ENCODE measurements around the gene CFAP119.

The CFAP119 gene

GRCh38 chr16:30722443-30722842, 39.4 kb downstream of the CFAP119 start:
- peaks cover 18% of the 10 kb centered on the region for H3K79me2 ChIP-seq
- peak; percentile 4 for TF ChIP-seq CTCF (IDR thresholded peaks at IDR 0.05)
- H3K36me3 ChIP-seq (ENCODE audit: control insufficient read depth, insufficient read depth, low read length), result no peaks in the 10 kb centered on the region
- no peaks in the 10 kb centered on the region for H3K4me1 ChIP-seq
- H3K9ac ChIP-seq, result no peak overlapping the region
- H2AFZ ChIP-seq, result no peak overlapping the region
- H3K4me2 ChIP-seq (ENCODE audit: low read length), result no peak overlapping the region
- H3K27me3 ChIP-seq (ENCODE audit: control insufficient read depth, insufficient read depth, low read length), result no peaks in the 10 kb centered on the region
- H3K27ac ChIP-seq, result no peak overlapping the region
- no peaks in the 10 kb centered on the region for H3K9me3 ChIP-seq (ENCODE audit: control insufficient read depth, low read length)
- H3K4me3 ChIP-seq (ENCODE audit: low read depth, low read length), result no peak overlapping the region

- Histone ChIP-seq H3K4me3 (ENCODE audit: low read depth, low read length) (no peak overlapping the region), H3K79me2 (peaks cover 18% of the 10 kb centered on the region), H3K27me3 (ENCODE audit: control insufficient read depth, insufficient read depth, low read length) (no peaks in the 10 kb centered on the region), H3K36me3 (ENCODE audit: control insufficient read depth, insufficient read depth, low read length) (no peaks in the 10 kb centered on the region), H3K9me3 (ENCODE audit: control insufficient read depth, low read length) (no peaks in the 10 kb centered on the region), H3K9ac (no peak overlapping the region), H3K4me1 (no peaks in the 10 kb centered on the region), H3K27ac (no peak overlapping the region), H2AFZ (no peak overlapping the region), H3K4me2 (ENCODE audit: low read length) (no peak overlapping the region)
- no peak for TF ChIP-seq CTCF (IDR thresholded peaks at IDR 0.05)
These were observed 40.3 kb downstream of the CFAP119 start for GRCh38 chr16:30721606-30722005.

- peaks cover 18% of the 10 kb centered on the region for H3K79me2 ChIP-seq
- H2AFZ ChIP-seq, result no peak overlapping the region
- H3K27me3 ChIP-seq (ENCODE audit: control insufficient read depth, insufficient read depth, low read length), result no peaks in the 10 kb centered on the region
- no peaks in the 10 kb centered on the region for H3K36me3 ChIP-seq (ENCODE audit: control insufficient read depth, insufficient read depth, low read length)
- H3K4me3 ChIP-seq (ENCODE audit: low read depth, low read length), result no peak overlapping the region
- no peak overlapping the region for H3K27ac ChIP-seq
- TF ChIP-seq CTCF (IDR thresholded peaks at IDR 0.05), result no peak
- no peak overlapping the region for H3K4me2 ChIP-seq (ENCODE audit: low read length)
- H3K9ac ChIP-seq, result no peak overlapping the region
- H3K9me3 ChIP-seq (ENCODE audit: control insufficient read depth, low read length), result no peaks in the 10 kb centered on the region
- no peaks in the 10 kb centered on the region for H3K4me1 ChIP-seq
These were observed 40.7 kb downstream of the CFAP119 start for GRCh38 chr16:30721167-30721566.

- no peak overlapping the region for H2AFZ ChIP-seq
- H3K79me2 ChIP-seq, result peaks cover 18% of the 10 kb centered on the region
- no peak overlapping the region for H3K9ac ChIP-seq
- no peaks in the 10 kb centered on the region for H3K27me3 ChIP-seq (ENCODE audit: control insufficient read depth, insufficient read depth, low read length)
- no peaks in the 10 kb centered on the region for H3K9me3 ChIP-seq (ENCODE audit: control insufficient read depth, low read length)
- H3K27ac ChIP-seq, result no peak overlapping the region
- no peaks in the 10 kb centered on the region for H3K4me1 ChIP-seq
- TF ChIP-seq CTCF (IDR thresholded peaks at IDR 0.05), result no peak
- no peak overlapping the region for H3K4me2 ChIP-seq (ENCODE audit: low read length)
- H3K4me3 ChIP-seq (ENCODE audit: low read depth, low read length), result no peak overlapping the region
- H3K36me3 ChIP-seq (ENCODE audit: control insufficient read depth, insufficient read depth, low read length), result no peaks in the 10 kb centered on the region
These were observed 41.2 kb downstream of the CFAP119 start for GRCh38 chr16:30720694-30721093.

GRCh38 chr16:30720086-30720485, 41.8 kb downstream of the CFAP119 start:
- no peaks in the 10 kb centered on the region for H3K4me1 ChIP-seq
- no peak overlapping the region for H3K4me2 ChIP-seq (ENCODE audit: low read length)
- H3K9ac ChIP-seq, result no peak overlapping the region
- no peak overlapping the region for H3K4me3 ChIP-seq (ENCODE audit: low read depth, low read length)
- peaks cover 18% of the 10 kb centered on the region for H3K79me2 ChIP-seq
- H3K27me3 ChIP-seq (ENCODE audit: control insufficient read depth, insufficient read depth, low read length), result no peaks in the 10 kb centered on the region
- H3K36me3 ChIP-seq (ENCODE audit: control insufficient read depth, insufficient read depth, low read length), result no peaks in the 10 kb centered on the region
- no peak overlapping the region for H3K27ac ChIP-seq
- TF ChIP-seq CTCF (IDR thresholded peaks at IDR 0.05), result no peak
- no peak overlapping the region for H2AFZ ChIP-seq
- no peaks in the 10 kb centered on the region for H3K9me3 ChIP-seq (ENCODE audit: control insufficient read depth, low read length)
